ENCODE results near the gene NCBP3.
"Not testable (repeated sequence)": the region's sequence is repeated elsewhere in the genome, so short reads cannot be mapped to it uniquely, and the experiment has no call there.

NCBP3 gene

GRCh38 chr17:3808701-3809100 is 37.3 kb downstream of the NCBP3 start:
- DNase-seq: no peak

DNA sequence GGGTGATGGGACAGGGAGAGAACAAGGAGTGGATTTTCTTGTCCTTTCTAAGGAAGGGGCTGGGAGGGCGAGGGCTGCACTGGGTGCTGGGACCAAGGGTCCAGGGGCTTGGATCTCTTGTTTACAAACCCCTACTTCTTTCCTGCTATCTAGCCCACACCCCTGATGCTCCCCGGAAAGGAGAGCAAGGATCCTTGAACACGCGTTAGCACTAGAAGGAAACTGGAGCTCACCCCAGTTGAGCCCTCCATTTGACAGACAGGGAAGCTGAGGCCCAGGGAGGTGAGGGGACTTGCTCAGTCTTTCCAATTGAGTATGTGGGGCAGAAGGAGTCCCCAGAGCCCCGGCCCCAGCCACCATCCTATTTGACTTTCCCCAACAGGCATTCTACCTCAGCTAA is 40.5 kb downstream of the NCBP3 start:
- no peak for DNase-seq

DNA sequence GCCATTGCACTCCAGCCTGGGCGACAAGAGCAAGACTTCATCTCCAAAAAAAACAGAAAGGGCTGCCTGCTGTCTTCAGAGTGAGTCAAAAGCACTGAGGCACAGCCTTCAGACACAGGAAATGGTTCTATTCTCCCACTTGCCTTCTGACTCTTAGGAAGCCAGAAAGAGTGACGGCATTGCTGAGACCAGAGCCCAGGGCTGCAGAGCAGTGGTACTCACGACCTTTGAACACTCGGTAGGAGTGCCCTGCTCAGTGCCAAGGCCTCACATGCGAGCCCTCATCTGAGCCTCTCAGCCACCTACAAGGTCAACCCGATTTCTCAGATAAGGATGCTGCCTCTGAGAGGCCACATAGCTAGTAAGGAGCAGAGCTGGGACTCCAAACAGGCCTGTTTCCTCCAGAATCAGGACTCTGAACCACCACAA is 41.5 kb downstream of the NCBP3 start:
- DNase-seq: no peak

GRCh38 chr17:3803308-3803640 is 42.8 kb downstream of the NCBP3 start:
- DNase-seq: no peak

DNA sequence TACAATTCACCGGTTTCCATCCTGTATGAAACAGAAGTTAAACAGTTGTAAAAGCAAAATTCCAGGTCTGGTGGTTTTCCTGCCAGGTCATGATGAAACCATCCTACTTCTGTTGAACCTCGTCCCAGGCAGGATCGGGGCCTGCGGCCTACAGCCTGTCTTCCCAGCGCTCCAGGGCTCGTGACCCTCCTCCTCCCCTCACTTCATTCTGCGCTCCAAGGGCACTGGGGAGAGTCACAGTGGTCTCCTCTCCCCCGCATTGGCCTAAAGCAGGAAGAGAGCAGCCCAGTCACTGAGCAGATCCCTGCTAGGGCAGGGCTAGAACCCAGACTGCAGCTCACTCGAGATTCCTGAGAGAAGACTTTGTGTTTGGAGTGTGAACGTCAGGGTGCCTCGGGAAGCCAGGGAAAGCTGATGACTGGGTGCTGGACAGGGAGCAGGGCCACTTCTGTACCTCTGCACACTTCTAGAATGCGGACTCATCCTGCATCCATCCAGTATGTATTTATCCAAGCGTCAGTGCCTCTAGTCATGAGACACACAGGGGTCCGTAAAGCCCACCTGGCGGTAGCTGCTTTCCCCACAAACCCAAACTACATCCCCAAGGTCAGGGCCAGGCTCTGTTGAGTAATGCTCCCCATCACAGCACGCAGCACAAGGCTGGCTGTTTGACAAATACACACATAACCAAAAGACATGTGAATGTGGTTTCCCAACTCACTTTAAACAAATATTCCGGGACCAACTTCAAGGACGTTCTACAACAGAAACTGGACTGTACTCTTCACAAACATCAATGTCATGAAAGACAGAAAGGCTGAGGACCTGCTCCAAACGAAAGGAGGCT is 43.4 kb downstream of the NCBP3 start:
- DNase-seq: no peak

GRCh38 chr17:3801792-3802191 is 44.3 kb downstream of the NCBP3 start:
- no peak for DNase-seq

GRCh38 chr17:3801347-3801746 is 44.7 kb downstream of the NCBP3 start:
- no peak for DNase-seq

GRCh38 chr17:3800362-3801271 is 45.4 kb downstream of the NCBP3 start, which contains the start of gene ITGAE:
Gene ITGAE (minus strand): TSS chr17:3801188. CDS start chr17:3801144, 44 bp downstream.
- no peak for DNase-seq

- DNase-seq: no peak
Observed at GRCh38 chr17:3799181-3799945, 46.7 kb downstream of the NCBP3 start.

DNA sequence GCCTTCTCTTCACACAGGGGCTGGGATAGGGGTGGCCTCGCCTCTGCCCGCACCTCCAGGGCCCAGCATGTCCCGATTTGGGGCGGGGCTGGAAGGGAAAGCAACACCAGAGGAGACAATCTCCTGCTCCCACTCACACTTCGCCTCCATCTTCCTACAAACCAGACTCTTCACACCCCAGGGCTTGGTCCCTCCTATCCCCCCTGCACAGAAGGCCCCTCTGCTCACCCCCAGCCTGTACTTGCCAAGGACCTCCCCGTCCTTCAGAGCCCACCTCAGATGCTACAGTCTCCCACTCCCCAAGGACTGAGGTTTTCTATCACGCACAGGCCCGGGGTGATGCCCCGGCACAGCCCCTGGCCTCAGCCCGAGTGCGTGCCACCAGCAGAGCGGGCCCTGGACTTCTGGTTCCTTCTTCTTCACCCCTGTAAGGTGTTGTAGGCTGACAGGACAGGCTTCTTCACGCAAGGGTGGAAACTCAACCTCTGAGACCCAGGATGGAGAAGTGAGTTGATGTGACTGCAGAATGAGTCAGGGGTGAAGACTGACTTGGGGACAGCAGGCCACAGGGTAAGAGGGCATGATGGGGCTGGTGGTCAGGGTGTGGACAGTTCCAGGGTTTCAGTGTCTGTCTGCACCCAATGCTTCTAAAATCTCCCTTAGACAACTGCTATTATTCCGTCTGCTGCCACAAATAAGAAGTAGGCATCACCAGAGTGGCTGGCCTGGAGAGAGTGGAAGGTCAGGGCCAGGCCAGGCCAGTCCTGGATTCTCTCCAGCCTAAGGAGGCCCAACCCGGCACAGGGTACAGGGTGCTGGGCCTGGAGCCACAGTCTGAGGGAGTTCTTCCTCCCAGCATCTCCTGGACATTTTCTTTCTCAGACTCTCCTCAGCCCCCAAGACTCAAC is 47.5 kb downstream of the NCBP3 start:
- DNase-seq: no peak

DNA sequence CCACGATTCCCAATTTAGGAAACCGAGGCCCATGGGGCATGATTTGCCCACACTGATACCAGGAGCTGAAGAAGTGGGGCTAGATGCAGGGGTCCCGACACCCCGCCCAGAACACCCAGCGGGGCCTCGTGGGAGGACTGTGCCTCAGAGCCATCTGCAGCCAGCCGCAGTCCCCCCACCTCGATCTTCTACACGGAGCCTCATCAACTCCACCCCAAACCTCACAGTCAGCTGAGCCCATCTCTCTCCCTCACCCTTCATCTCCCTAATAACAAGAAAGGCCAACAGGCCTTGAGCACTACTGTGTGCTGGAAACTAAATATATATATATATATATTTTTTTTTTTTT is 49.2 kb downstream of the NCBP3 start:
- DNase-seq: no peak

- DNase-seq: no peak
Observed at GRCh38 chr17:3796110-3796821, 49.8 kb downstream of the NCBP3 start.

- no peak for DNase-seq
Observed at GRCh38 chr17:3795390-3796102, 50.5 kb downstream of the NCBP3 start.

GRCh38 chr17:3794557-3795389 is 51.3 kb downstream of the NCBP3 start:
- no peak for DNase-seq

DNA sequence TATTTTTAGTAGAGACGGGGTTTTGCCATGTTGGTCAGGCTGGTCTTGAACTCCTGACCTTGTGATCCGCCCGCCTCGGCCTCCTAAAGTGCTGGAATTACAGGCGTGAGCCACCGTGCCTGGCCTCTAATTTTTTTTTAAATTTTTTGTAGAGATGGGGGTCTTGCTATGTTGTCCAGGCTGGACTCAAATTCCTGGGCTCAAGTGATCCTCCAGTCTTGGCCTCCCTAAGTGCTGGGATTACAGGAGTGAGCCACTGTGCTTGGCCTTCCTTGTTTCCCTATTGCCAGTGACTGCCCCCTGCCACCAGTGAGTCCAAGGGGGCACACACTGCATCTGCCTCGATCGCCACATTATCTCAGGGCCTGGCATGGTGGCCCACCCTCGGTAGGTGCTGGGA is 51.9 kb downstream of the NCBP3 start:
- not testable (repeated sequence) for DNase-seq

- not testable (repeated sequence) for DNase-seq
Observed at GRCh38 chr17:3793258-3793657, 52.8 kb downstream of the NCBP3 start.

DNA sequence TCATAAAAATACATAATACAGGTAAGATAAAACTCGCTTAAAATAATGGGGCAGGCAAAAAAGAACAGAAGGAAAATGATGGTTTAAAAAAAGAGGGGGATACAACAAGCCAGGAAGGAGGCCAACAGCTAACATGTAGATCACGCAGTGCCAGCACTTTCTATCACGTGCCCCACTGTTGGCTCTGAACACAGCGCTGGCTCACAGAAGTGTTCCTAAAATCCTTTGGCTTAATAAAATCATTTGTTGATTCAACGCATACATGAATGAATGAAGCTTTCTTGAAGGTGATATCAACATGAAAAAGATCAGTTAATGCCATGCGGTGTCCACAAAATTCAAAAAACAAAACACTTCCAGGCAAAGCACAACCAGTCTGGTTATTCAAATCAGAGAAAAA is 53.6 kb downstream of the NCBP3 start:
- DNase-seq: no peak

GRCh38 chr17:3788200-3788599 is 57.8 kb downstream of the NCBP3 start:
- DNase-seq: no peak

GRCh38 chr17:3785323-3785722 is 60.7 kb downstream of the NCBP3 start:
- DNase-seq: not testable (repeated sequence)

DNA sequence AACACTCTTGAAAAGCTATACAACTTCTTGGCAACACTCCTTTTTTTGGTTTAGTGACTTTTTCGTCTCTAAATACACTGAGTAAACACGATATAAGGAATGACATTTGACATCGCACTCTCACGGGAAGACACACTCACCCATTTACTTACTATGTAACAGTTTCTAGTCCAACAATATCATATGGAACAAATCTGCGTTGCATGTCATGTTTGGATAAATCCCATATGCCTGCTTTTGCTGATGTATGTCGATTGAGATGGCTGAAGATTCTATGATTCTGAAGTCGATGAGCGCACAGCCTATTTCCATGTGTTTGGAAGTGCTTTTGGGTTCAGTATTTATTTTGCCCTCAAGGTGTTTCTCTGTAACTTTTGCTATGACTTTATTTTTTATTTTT is 63.3 kb downstream of the NCBP3 start:
- DNase-seq: no peak
